HepG2 (cell line): ENCODE measurements around the gene ZBTB46. TPM values are rescaled to one million over a fixed set of nuclear protein-coding genes. Genes with fewer than 3 reads are reported as not detected.
A peak's percentile ranks its signal among the peaks of the same experiment; 100 is the strongest.

Experiments used
- ATAC-seq: fragments of 200-7000 bp; cut with Tn5 transposase; 3 replicates; pipeline ENCODE4 v1.9.1; 2020; ENCODE audit warnings: mild to moderate bottlenecking, moderate library complexity
- BruUV-seq: library from RNA; stranded (reverse); fragments of 400-500 nt; replicated peaks from 2 replicates; lab custom pipeline; 2021; lab: Mats Ljungman, UMichigan
- CTCF ChIA-PET: fragments of 300-600 bp; formaldehyde crosslinking; extraction: SDS; loops from one replicate; lab custom pipeline; 2021; ENCODE audit warnings: low total read pairs, inconsistent platforms, low intra/inter-chr PET ratio; lab: Yijun Ruan, JAX
- POLR2A ChIA-PET: fragments of 350-600 bp; sonication (Branson Sonifier 250); formaldehyde crosslinking; loops from one replicate; lab custom pipeline; 2020; ENCODE audit warnings: antibody characterized with exemption, inconsistent platforms; lab: Yijun Ruan, JAX
- DNase-seq: peaks from one replicate; pipeline ENCODE4 v3.0.0-alpha.2; 2015; ENCODE audit warnings: low spot score
- FAIRE-seq: peaks from 3 replicates; lab custom pipeline; 2011; peaks lifted over from hg19 to GRCh38; lab: Jason Lieb, UNC
- H2AFZ ChIP-seq: one replicate; pipeline ENCODE4 v1.6.1; 2011; ENCODE audit warnings: low read length, inconsistent platforms
- H3K27ac ChIP-seq: fragments of 300-600 bp; 3 replicates; pipeline ENCODE4 v1.8.0; 2011; ENCODE audit warnings: mixed run types, mild to moderate bottlenecking, mixed read lengths, low read length, inconsistent platforms; ENCODE audit not compliant: insufficient read depth; ENCODE audit errors: extremely low read length
- H3K27me3 ChIP-seq, 2 experiments: fragments of 200-600 bp in 1 of 2; 2 replicates in 1 of 2; 3 replicates in 1 of 2; pipeline versions ENCODE4 v1.6.0 to v1.8.0; 2011; ENCODE audit warnings: low read length in 2 of 2, mild to moderate bottlenecking in 2 of 2, moderate library complexity in 2 of 2, inconsistent platforms in 1 of 2; ENCODE audit not compliant: insufficient read depth in 2 of 2, control insufficient read depth in 1 of 2
- H3K36me3 ChIP-seq, 2 experiments: fragments of 200-600 bp in 1 of 2; replicated peaks in 1 of 2; 2 replicates in 1 of 2; 3 replicates in 1 of 2; pipeline versions ENCODE4 v1.5.1 to v1.8.0; 2011; ENCODE audit warnings: low read length in 2 of 2, inconsistent platforms in 1 of 2; ENCODE audit not compliant: insufficient read depth in 2 of 2, control insufficient read depth in 1 of 2
- H3K4me1 ChIP-seq: 2 replicates; pipeline ENCODE4 v1.5.1; 2012; ENCODE audit warnings: low read length, inconsistent platforms; ENCODE audit not compliant: insufficient read depth
- H3K4me2 ChIP-seq: 2 replicates; pipeline ENCODE4 v1.6.0; 2011; ENCODE audit warnings: low read depth, low read length, inconsistent platforms
- H3K4me3 ChIP-seq, 3 experiments: fragments of 200-600 bp in 1 of 3; sonication (generic), shearing (Covaris generic) in 1 of 3; replicated peaks in 1 of 3; 2 replicates each; pipeline ENCODE4 v1.5.1; 2011 to 2016; ENCODE audit warnings: low read length in 3 of 3, inconsistent platforms in 2 of 3, low read depth in 2 of 3, mild to moderate bottlenecking in 2 of 3, control low read depth in 1 of 3, mixed read lengths in 1 of 3; ENCODE audit not compliant: insufficient read depth in 1 of 3
- H3K79me2 ChIP-seq: one replicate; pipeline ENCODE4 v1.6.1; 2011; ENCODE audit warnings: low read length, inconsistent platforms; ENCODE audit not compliant: insufficient read depth
- H3K9ac ChIP-seq: 2 replicates; pipeline ENCODE4 v1.6.0; 2011; ENCODE audit warnings: mild to moderate bottlenecking, low read depth, low read length, inconsistent platforms; ENCODE audit not compliant: insufficient read depth
- H3K9me3 ChIP-seq: 2 replicates; pipeline ENCODE4 v1.5.1; 2012; ENCODE audit warnings: mild to moderate bottlenecking, low read length
- H4K20me1 ChIP-seq: 2 replicates; pipeline ENCODE4 v1.6.0; 2011; ENCODE audit warnings: inconsistent platforms, mild to moderate bottlenecking, low read length, moderate library complexity; ENCODE audit not compliant: insufficient read depth
- AGO1 ChIP-seq: fragments of 200-400 bp; formaldehyde crosslinking; IDR thresholded peaks from 2 replicates; pipeline ENCODE4 v1.6.1; 2017; ENCODE audit warnings: mild to moderate bottlenecking, low read depth, low read length, moderate library complexity; ENCODE audit not compliant: poor library complexity, severe bottlenecking
- CHD2 ChIP-seq: IDR thresholded peaks from 2 replicates; pipeline ENCODE4 v1.6.1; 2011; ENCODE audit warnings: low read depth, low read length, improper control_type of control experiment
- NFAT5 ChIP-seq: sonication (generic); formaldehyde crosslinking; IDR thresholded peaks from 2 replicates; pipeline ENCODE4 v1.4.0; 2020; ENCODE audit warnings: missing genetic modification reagents
- PREB ChIP-seq: sonication (generic); formaldehyde crosslinking; IDR thresholded peaks from 2 replicates; pipeline ENCODE4 v1.4.0; 2020; ENCODE audit warnings: missing genetic modification reagents
- RFX1 ChIP-seq: fragments of 450-650 bp; IDR thresholded peaks from 2 replicates; pipeline ENCODE4 v1.6.1; 2017
- SCMH1 ChIP-seq: sonication (generic); formaldehyde crosslinking; IDR thresholded peaks from 2 replicates; pipeline ENCODE4 v1.9.0; 2021; ENCODE audit warnings: missing genetic modification reagents, mild to moderate bottlenecking, borderline replicate concordance
- ZNF180 ChIP-seq: sonication (generic); formaldehyde crosslinking; IDR thresholded peaks from 2 replicates; pipeline ENCODE4 v1.4.0; 2020; ENCODE audit warnings: low read depth, missing genetic modification reagents, borderline replicate concordance
- ZNF687 ChIP-seq: sonication (generic); formaldehyde crosslinking; IDR thresholded peaks from 2 replicates; pipeline ENCODE4 v1.5.1; 2020; ENCODE audit warnings: mild to moderate bottlenecking, missing genetic modification reagents, moderate library complexity
- ZNF746 ChIP-seq: sonication (generic); formaldehyde crosslinking; IDR thresholded peaks from 2 replicates; pipeline ENCODE4 v1.8.0; 2022; ENCODE audit warnings: mild to moderate bottlenecking, missing genetic modification reagents
- WGBS: methylation state at CpG from one replicate; pipeline ENCODE4 v1.1.6; 2017; ENCODE audit warnings: low lambda C conversion rate; 5-methylcytosine and 5-hydroxymethylcytosine counted together
- in situ Hi-C: cut with HindIII; loops from 2 replicates; pipeline ENCODE4 v1.10.0; 2017; ENCODE audit warnings: low pct_unique_long_range_greater_than_20kb; ENCODE audit not compliant: extremely low pct_ligation_motif_present
- intact Hi-C: fragments of 100-400 bp; cut with micrococcal nuclease; formaldehyde crosslinking; loops from one replicate; pipeline ENCODE4 v1.10.0; 2022; ENCODE audit not compliant: unreplicated experiment
- polyA plus RNA-seq, 8 experiments: library from polyadenylated mRNA; depleted of rRNA in 3 of 8; stranded (reverse) in 7 of 8; unstranded in 1 of 8; fragments of >200 nt; fragmentation: Illumina TruSeq in 4 of 8; extraction: Trizol in 4 of 8; gene quantifications; 2 replicates each; pipeline versions ENCODE4 v1.2.1 to v1.2.3, GENCODE V29; 2011 to 2016; ENCODE audit warnings: low read depth in 4 of 8, missing spikeins in 1 of 8, mixed read lengths in 1 of 8; ENCODE audit not compliant: insufficient read depth in 1 of 8
- total RNA-seq, 5 experiments: library from RNA; depleted of rRNA; stranded (reverse); fragments of >200 nt; fragmentation: Illumina TruSeq; extraction: Trizol; gene quantifications; 2 replicates each; pipeline ENCODE4 v1.2.3, GENCODE V29; 2016; ENCODE audit warnings: low read depth in 1 of 5
- TF ChIP-seq, protein P1 (sequence below): sonication (generic); formaldehyde crosslinking; IDR thresholded peaks from 2 replicates; pipeline ENCODE4 v1.5.0; 2020; ENCODE audit warnings: missing genetic modification reagents

ZBTB46 gene
- total and polyA plus RNA-seq, 2 of the 13 experiments (the other 11 are each of a cell fraction or from before 2014, with no cell fraction given): 1.6 to 13.5 TPM

DNA sequence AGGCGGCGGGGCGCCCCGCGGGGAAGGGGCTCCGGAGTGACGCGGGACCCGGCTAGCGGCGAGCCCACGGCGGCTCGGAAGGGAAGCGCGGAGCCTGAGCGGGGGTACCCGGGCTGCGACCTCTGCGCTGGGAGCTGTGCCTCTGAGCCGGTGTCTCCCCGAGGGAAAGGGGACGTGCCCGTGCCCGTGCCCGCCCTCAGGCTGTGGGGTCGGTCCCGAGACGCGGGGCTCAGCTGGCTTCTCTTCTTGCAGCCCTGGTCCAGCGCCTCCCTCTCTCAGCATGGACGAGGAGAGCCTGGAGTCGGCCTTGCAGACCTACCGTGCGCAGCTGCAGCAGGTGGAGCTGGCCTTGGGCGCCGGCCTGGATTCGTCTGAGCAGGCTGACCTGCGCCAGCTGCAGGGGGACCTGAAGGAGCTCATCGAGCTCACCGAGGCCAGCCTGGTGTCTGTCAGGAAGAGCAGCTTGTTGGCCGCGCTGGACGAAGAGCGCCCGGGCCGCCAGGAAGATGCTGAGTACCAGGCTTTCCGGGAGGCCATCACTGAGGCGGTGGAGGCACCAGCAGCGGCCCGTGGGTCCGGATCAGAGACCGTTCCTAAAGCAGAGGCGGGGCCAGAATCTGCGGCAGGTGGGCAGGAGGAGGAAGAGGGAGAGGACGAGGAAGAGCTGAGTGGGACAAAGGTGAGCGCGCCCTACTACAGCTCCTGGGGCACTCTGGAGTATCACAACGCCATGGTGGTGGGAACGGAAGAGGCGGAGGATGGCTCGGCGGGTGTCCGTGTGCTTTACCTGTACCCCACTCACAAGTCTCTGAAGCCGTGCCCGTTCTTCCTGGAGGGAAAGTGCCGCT, 122.5 kb downstream of the ZBTB46 start:
- peaks cover 10% of the 10 kb centered on the region; the same call in 1 of the 2 replicates for H4K20me1 ChIP-seq
- TF ChIP-seq ZNF746 (CRISPR knock-in tag) (no peak), ZNF687 (CRISPR knock-in tag) (no peak; the same call in 1 of the 2 replicates), NFAT5 (CRISPR knock-in tag) (no peak; the same call in 1 of the 2 replicates), PREB (peak; percentile 91), CHD2 (no peak), ZNF180 (CRISPR knock-in tag) (no peak), AGO1 (no peak), RFX1 (no peak), SCMH1 (CRISPR knock-in tag) (no peak)
- TF ChIP-seq, protein P1, sequence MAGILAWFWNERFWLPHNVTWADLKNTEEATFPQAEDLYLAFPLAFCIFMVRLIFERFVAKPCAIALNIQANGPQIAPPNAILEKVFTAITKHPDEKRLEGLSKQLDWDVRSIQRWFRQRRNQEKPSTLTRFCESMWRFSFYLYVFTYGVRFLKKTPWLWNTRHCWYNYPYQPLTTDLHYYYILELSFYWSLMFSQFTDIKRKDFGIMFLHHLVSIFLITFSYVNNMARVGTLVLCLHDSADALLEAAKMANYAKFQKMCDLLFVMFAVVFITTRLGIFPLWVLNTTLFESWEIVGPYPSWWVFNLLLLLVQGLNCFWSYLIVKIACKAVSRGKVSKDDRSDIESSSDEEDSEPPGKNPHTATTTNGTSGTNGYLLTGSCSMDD (CRISPR knock-in tag): peak; percentile 86; the same call in 1 of the 2 replicates

More for the DNA sequence above, 122.5 kb downstream of the ZBTB46 start:
- DNase-seq: no peak
- in situ Hi-C loops: loop anchor here (5.0 to 10.0 kb wide), 3 partner anchors 34 to 149 kb away; no protein-coding TSS in a partner anchor
- no peaks in the 10 kb centered on the region for H3K9me3 ChIP-seq
- ATAC-seq: peak; percentile 13
- CTCF ChIA-PET: interaction anchor here (2.1 to 3.2 kb wide), 3 partner anchors 29 to 265 kb away, joined by 5 to 15 read pairs (median 8); partner anchors contain the start of genes LIME1 and TPD52L2
- BruUV-seq: TSS peak; percentile 57
- H3K36me3 ChIP-seq: peaks cover 26 to 62% of the 10 kb centered on the region in 2 experiments
- H3K9ac ChIP-seq: peak overlapping the region; percentile 97
- peak overlapping the region; percentile 96 for H3K4me2 ChIP-seq
- peak overlapping the region; percentile 81 for H3K27ac ChIP-seq
- POLR2A ChIA-PET: interaction anchor here (0.6 to 12.4 kb wide), 27 partner anchors 9 to 346 kb away, joined by 3 to 190 read pairs (median 6); partner anchors contain the start of genes GMEB2, LIME1, PRPF6 and RTEL1
- 32% methylated on average over 28 of the region's 67 CpGs for WGBS
- peaks cover 71% of the 10 kb centered on the region for H3K79me2 ChIP-seq
- peaks cover 36% of the 10 kb centered on the region for H3K4me1 ChIP-seq
- H3K27me3 ChIP-seq: no peaks in the 10 kb centered on the region; a peak in 1 of 5 replicates
- no peak overlapping the region for H2AFZ ChIP-seq
- H3K4me3 ChIP-seq: peak overlapping the region; percentile 79 to 99 (median 99)
- intact Hi-C loops: no loop called here
- no peak for FAIRE-seq
